Panc1 (cell line): ENCODE measurements around the gene GJC2. TPM values are rescaled to one million over a fixed set of nuclear protein-coding genes. Genes with fewer than 3 reads are reported as not detected.

Source experiments
- ATAC-seq: fragments of 200-7000 bp; cut with Tn5 transposase; 2 replicates; pipeline ENCODE4 v1.9.1; 2020; ENCODE audit warnings: mild to moderate bottlenecking, moderate library complexity
- BruUV-seq: library from RNA; stranded (reverse); fragments of 400-500 nt; replicated peaks from 2 replicates; lab custom pipeline; 2021; lab: Mats Ljungman, UMichigan
- CTCF ChIA-PET: fragments of 300-600 bp; sonication (Branson Sonifier 250); formaldehyde crosslinking; loops from one replicate; lab custom pipeline; 2022; ENCODE audit warnings: antibody characterized with exemption; lab: Charles Lee
- POLR2A ChIA-PET: fragments of 300-600 bp; sonication (Branson Sonifier 250); formaldehyde crosslinking; loops from one replicate; lab custom pipeline; 2022; ENCODE audit warnings: antibody characterized with exemption; lab: Charles Lee
- DNase-seq: peaks from one replicate; pipeline ENCODE4 v3.0.0-alpha.2; 2010; ENCODE audit warnings: low read depth, low spot score
- H3K27ac ChIP-seq: 2 replicates; pipeline ENCODE4 v1.5.1; 2011; ENCODE audit warnings: mild to moderate bottlenecking, low read length, inconsistent platforms
- H3K27me3 ChIP-seq: fragments of 200-500 bp; sonication (Bioruptor generic); 2 replicates; pipeline ENCODE4 v1.6.0; 2014; ENCODE audit warnings: low read length, inconsistent platforms; ENCODE audit not compliant: control insufficient read depth, insufficient read depth
- H3K36me3 ChIP-seq: fragments of 200-500 bp; sonication (Bioruptor generic); 2 replicates; pipeline ENCODE4 v1.5.1; 2014; ENCODE audit warnings: inconsistent platforms, mild to moderate bottlenecking, low read length, moderate library complexity; ENCODE audit not compliant: control insufficient read depth, insufficient read depth
- H3K4me1 ChIP-seq: 2 replicates; pipeline ENCODE4 v1.5.1; 2011; ENCODE audit warnings: inconsistent platforms, mild to moderate bottlenecking, low read length, moderate library complexity; ENCODE audit not compliant: control insufficient read depth, insufficient read depth
- H3K4me3 ChIP-seq, 2 experiments: 2 replicates each; pipeline ENCODE4 v1.5.1; 2011 to 2012; ENCODE audit warnings: low read depth in 2 of 2, low read length in 2 of 2, mild to moderate bottlenecking in 2 of 2, inconsistent platforms in 1 of 2, moderate library complexity in 1 of 2
- H3K9me3 ChIP-seq: fragments of 200-500 bp; sonication (Bioruptor generic); 2 replicates; pipeline ENCODE4 v1.5.1; 2014; ENCODE audit warnings: low read depth, mild to moderate bottlenecking, inconsistent platforms, low read length, moderate library complexity; ENCODE audit not compliant: control insufficient read depth, insufficient read depth
- POLR2AphosphoS5 ChIP-seq: IDR thresholded peaks from 2 replicates; pipeline ENCODE4 v1.6.1; 2012; ENCODE audit warnings: mild to moderate bottlenecking, low read depth, low read length, moderate library complexity
- REST ChIP-seq, 2 experiments: IDR thresholded peaks; 2 replicates each; pipeline ENCODE4 v1.6.1; 2011 to 2012; ENCODE audit warnings: low read depth in 2 of 2, control low read depth in 1 of 2, low read length in 1 of 2, mild to moderate bottlenecking in 1 of 2, moderate library complexity in 1 of 2; ENCODE audit not compliant: insufficient read depth in 1 of 2
- SIN3A ChIP-seq: IDR thresholded peaks from 2 replicates; pipeline ENCODE4 v1.6.1; 2012; ENCODE audit warnings: low read depth, mild to moderate bottlenecking, low read length, moderate library complexity, borderline replicate concordance; ENCODE audit not compliant: insufficient read depth
- TCF7L2 ChIP-seq: IDR thresholded peaks from 2 replicates; pipeline ENCODE4 v1.6.1; 2011; ENCODE audit warnings: mild to moderate bottlenecking, low read depth, low read length, inconsistent platforms
- in situ Hi-C: cut with HindIII; loops from 2 replicates; pipeline ENCODE4 v1.10.0; 2016; ENCODE audit warnings: low sequenced_read_pairs, low pct_unique_long_range_greater_than_20kb
- intact Hi-C: fragments of 100-400 bp; cut with micrococcal nuclease; formaldehyde crosslinking; loops from one replicate; pipeline ENCODE4 v1.10.0; 2022; ENCODE audit not compliant: unreplicated experiment
- total RNA-seq: library from RNA; stranded (reverse); gene quantifications from one replicate; pipeline ENCODE4 v1.2.1, GENCODE V29; 2021; ENCODE audit not compliant: unreplicated experiment
- TF ChIP-seq, protein P1 (sequence below): fragments of 450-650 bp; IDR thresholded peaks from 2 replicates; pipeline ENCODE4 v1.5.1; 2017; ENCODE audit warnings: mild to moderate bottlenecking

GJC2 gene
- total RNA-seq, 1 experiment from 2014 or later: 2.4 TPM

DNA sequence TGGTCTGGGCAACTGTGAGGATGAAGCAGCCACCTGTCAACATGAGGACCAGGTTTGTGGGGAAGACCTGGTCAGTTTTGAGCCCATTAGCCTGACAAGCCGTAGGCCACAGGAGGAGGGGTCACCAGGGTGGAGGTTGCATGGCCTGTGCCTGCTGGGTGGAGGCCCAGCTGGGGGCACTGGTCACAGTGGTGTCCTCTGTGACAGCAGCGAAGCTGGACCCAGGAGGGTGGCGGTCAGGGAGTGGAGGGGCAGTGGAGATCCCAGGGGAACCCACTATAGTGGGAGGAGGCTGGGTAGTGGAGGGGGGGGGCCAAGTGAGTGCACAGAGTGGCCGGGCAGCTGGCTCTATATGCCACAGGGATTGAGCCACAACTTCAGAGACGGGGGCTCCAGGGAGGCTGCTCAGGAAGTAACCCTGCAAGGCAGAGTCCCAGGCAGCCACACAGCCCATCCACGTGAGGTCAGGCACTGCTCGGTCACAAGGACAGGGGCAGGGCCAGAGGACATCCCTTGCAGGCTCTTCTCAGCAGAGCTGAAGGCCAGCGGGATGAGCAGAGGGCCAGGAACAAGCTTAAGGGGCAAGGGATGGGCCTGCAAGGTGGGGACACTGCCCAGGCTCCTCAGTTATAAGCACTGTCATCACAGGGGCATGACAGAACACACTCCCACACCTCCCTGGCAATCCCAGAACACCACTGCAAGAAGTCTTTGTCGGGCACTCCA, 44.3 kb upstream of the GJC2 start:
- POLR2A ChIA-PET: no interaction called here
- Histone ChIP-seq H3K9me3 (no peaks in the 10 kb centered on the region), H3K4me3 (no peak overlapping the region), H3K27me3 (no peaks in the 10 kb centered on the region), H3K27ac (no peak overlapping the region), H3K4me1 (peaks cover 28% of the 10 kb centered on the region), H3K36me3 (peaks cover 5% of the 10 kb centered on the region; the same call in 1 of the 2 replicates)
- intact Hi-C loops (no loop called here), in situ Hi-C loops (no loop called here)
- CTCF ChIA-PET: interaction anchor here (0.9 kb wide), 1 partner anchor 60 kb away, joined by 3 read pairs; the partner anchor contains the start of gene IBA57
- DNase-seq: no peak
- ATAC-seq: no peak
- TF ChIP-seq REST (IDR thresholded peaks at IDR 0.05; ENCODE audit: insufficient read depth in 1 of 2, low read depth in 2 of 2, low read length in 1 of 2) (no peak), TCF7L2 (no peak), SIN3A (no peak), POLR2AphosphoS5 (no peak)
- TF ChIP-seq, protein P1, sequence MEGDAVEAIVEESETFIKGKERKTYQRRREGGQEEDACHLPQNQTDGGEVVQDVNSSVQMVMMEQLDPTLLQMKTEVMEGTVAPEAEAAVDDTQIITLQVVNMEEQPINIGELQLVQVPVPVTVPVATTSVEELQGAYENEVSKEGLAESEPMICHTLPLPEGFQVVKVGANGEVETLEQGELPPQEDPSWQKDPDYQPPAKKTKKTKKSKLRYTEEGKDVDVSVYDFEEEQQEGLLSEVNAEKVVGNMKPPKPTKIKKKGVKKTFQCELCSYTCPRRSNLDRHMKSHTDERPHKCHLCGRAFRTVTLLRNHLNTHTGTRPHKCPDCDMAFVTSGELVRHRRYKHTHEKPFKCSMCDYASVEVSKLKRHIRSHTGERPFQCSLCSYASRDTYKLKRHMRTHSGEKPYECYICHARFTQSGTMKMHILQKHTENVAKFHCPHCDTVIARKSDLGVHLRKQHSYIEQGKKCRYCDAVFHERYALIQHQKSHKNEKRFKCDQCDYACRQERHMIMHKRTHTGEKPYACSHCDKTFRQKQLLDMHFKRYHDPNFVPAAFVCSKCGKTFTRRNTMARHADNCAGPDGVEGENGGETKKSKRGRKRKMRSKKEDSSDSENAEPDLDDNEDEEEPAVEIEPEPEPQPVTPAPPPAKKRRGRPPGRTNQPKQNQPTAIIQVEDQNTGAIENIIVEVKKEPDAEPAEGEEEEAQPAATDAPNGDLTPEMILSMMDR: no peak
- no TSS peak for BruUV-seq

DNA sequence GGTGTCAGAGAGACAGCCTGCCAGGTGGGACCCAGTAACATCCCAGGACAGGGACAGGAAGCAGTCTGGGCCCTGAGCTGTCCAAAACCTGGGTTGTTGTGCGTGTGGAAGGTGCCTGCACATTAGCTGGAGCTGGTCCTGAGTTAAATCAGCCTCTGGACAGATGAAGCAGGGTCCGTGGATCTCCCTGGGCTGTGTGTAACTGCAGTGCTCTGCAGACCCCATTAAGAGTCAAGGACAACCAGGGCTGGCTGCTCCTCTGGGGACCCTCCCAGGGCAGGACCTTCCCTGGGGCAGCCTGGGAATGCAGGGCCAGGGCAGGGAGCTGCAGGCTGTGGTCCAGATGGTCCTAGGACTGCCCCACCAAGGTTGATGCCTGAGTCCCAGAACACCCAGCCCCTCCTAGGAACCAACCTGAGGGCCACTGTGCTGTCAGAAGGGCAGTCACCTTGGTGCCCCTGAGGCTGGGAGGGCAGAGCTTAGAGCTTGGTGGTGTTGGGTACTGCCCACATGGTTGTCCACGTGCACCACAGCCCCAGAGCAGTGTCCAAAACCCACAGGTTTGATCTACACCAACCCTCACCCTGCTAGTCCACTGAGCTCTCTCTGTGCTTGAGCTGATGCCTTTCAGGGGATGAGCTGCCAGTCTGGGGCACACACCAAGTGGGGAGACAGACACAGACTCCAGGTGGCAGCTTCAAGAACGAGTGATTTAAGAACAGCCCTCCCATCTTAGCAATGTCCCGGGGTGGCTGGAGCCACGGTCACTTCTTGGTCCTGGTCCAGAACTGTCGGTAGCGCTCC, 43.5 kb upstream of the GJC2 start:
- Histone ChIP-seq H3K4me1 (peaks cover 21% of the 10 kb centered on the region), H3K4me3 (no peak overlapping the region), H3K27ac (no peak overlapping the region), H3K36me3 (peaks cover 5% of the 10 kb centered on the region; the same call in 1 of the 2 replicates), H3K9me3 (no peaks in the 10 kb centered on the region), H3K27me3 (no peaks in the 10 kb centered on the region)
- intact Hi-C loops (no loop called here), in situ Hi-C loops (no loop called here)
- BruUV-seq: no TSS peak
- ATAC-seq: no peak
- DNase-seq: no peak
- no peak for TF ChIP-seq TCF7L2
- TF ChIP-seq, protein P1: no peak
- no peak for TF ChIP-seq REST (IDR thresholded peaks at IDR 0.05; ENCODE audit: insufficient read depth in 1 of 2, low read depth in 2 of 2, low read length in 1 of 2)
- no peak for TF ChIP-seq SIN3A
- no peak for TF ChIP-seq POLR2AphosphoS5
- CTCF ChIA-PET: interaction anchor here (0.5 to 0.9 kb wide), 2 partner anchors 32 to 59 kb away, joined by 3 to 8 read pairs; partner anchors contain the start of gene IBA57
- POLR2A ChIA-PET: interaction anchor here (0.6 kb wide), 1 partner anchor 60 kb away, joined by 3 read pairs; no protein-coding TSS in a partner anchor
